H9 (cell line): Measurements from ENCODE around the gene DPP6. TPM values are rescaled to one million over a fixed set of nuclear protein-coding genes. Genes with fewer than 3 reads are reported as not detected.

Source experiments
- DNase-seq: peaks from one replicate; pipeline ENCODE4 v3.0.0-alpha.2; 2017
- H2AFZ ChIP-seq: one replicate; pipeline ENCODE4 v1.6.1; 2013; ENCODE audit warnings: mild to moderate bottlenecking, low read length, control low read depth, moderate library complexity
- H2AK5ac ChIP-seq: 2 replicates; pipeline ENCODE4 v1.6.1; 2013; ENCODE audit warnings: low read length, control low read depth, mixed read lengths; ENCODE audit not compliant: insufficient read length
- H2BK120ac ChIP-seq: one replicate; pipeline ENCODE4 v1.6.1; 2013; ENCODE audit warnings: low read depth, mild to moderate bottlenecking, low read length, control low read depth, inconsistent platforms; ENCODE audit not compliant: poor library complexity, severe bottlenecking
- H2BK12ac ChIP-seq: 2 replicates; pipeline ENCODE4 v1.6.1; 2013; ENCODE audit warnings: low read length, control low read depth, mixed read lengths, low read depth; ENCODE audit not compliant: insufficient read length
- H2BK15ac ChIP-seq: 2 replicates; pipeline ENCODE4 v1.6.1; 2013; ENCODE audit warnings: low read depth, low read length, control low read depth
- H2BK20ac ChIP-seq: one replicate; pipeline ENCODE4 v1.6.1; 2013; ENCODE audit warnings: low read depth, mild to moderate bottlenecking, low read length, control low read depth, inconsistent platforms; ENCODE audit not compliant: poor library complexity, severe bottlenecking
- H2BK5ac ChIP-seq: 2 replicates; pipeline ENCODE4 v1.6.1; 2013; ENCODE audit warnings: low read length, control low read depth, mixed read lengths; ENCODE audit not compliant: insufficient read length
- H3K14ac ChIP-seq: 2 replicates; pipeline ENCODE4 v1.6.1; 2013; ENCODE audit warnings: low read length, control low read depth; ENCODE audit not compliant: insufficient read depth
- H3K18ac ChIP-seq: 2 replicates; pipeline ENCODE4 v1.6.1; 2013; ENCODE audit warnings: low read depth, mild to moderate bottlenecking, mixed read lengths, low read length, control low read depth; ENCODE audit not compliant: insufficient read length
- H3K23ac ChIP-seq: 2 replicates; pipeline ENCODE4 v1.6.1; 2013; ENCODE audit warnings: low read length, control low read depth, mixed read lengths, low read depth; ENCODE audit not compliant: insufficient read length
- H3K23me2 ChIP-seq: 2 replicates; pipeline ENCODE4 v1.6.1; 2013; ENCODE audit warnings: low read depth, mild to moderate bottlenecking, mixed read lengths, low read length, control low read depth; ENCODE audit not compliant: insufficient read length, poor library complexity, severe bottlenecking
- H3K27ac ChIP-seq: 2 replicates; pipeline ENCODE4 v1.5.1; 2013; ENCODE audit warnings: low read length, control low read depth, mixed read lengths, low read depth; ENCODE audit not compliant: insufficient read length
- H3K27me3 ChIP-seq: 2 replicates; pipeline ENCODE4 v1.6.1; 2013; ENCODE audit warnings: low read length, control low read depth, inconsistent platforms; ENCODE audit not compliant: insufficient read depth
- H3K4ac ChIP-seq: 2 replicates; pipeline ENCODE4 v1.6.1; 2013; ENCODE audit warnings: low read depth, mild to moderate bottlenecking, control low read depth, inconsistent platforms, low read length, moderate library complexity
- H3K4me1 ChIP-seq: 2 replicates; pipeline ENCODE4 v1.6.1; 2013; ENCODE audit warnings: low read length, control low read depth, inconsistent platforms; ENCODE audit not compliant: insufficient read depth
- H3K4me2 ChIP-seq: 2 replicates; pipeline ENCODE4 v1.6.1; 2013; ENCODE audit warnings: low read length, control low read depth, mixed read lengths; ENCODE audit not compliant: insufficient read length, insufficient read depth
- H3K56ac ChIP-seq: 2 replicates; pipeline ENCODE4 v1.6.1; 2013; ENCODE audit warnings: low read depth, mild to moderate bottlenecking, mixed read lengths, low read length, control low read depth; ENCODE audit not compliant: insufficient read length
- H3K79me1 ChIP-seq: 2 replicates; pipeline ENCODE4 v1.6.1; 2013; ENCODE audit warnings: low read depth, mild to moderate bottlenecking, moderate library complexity, low read length, control low read depth, inconsistent platforms; ENCODE audit not compliant: insufficient read depth, poor library complexity, severe bottlenecking
- H3K79me2 ChIP-seq: 2 replicates; pipeline ENCODE4 v1.6.1; 2013; ENCODE audit warnings: low read length, control low read depth, inconsistent platforms; ENCODE audit not compliant: insufficient read depth
- H3K9ac ChIP-seq: 2 replicates; pipeline ENCODE4 v1.6.1; 2013; ENCODE audit warnings: low read length, control low read depth, mixed read lengths; ENCODE audit not compliant: insufficient read length; ENCODE audit errors: extremely low read depth
- H3K9me3 ChIP-seq: one replicate; pipeline ENCODE4 v1.6.1; 2013; ENCODE audit warnings: low read depth, low read length, inconsistent platforms; ENCODE audit not compliant: control insufficient read depth
- H3T11ph ChIP-seq: one replicate; pipeline ENCODE4 v1.6.1; 2013; ENCODE audit warnings: mild to moderate bottlenecking, low read length, control low read depth, inconsistent platforms
- H4K20me1 ChIP-seq: one replicate; pipeline ENCODE4 v1.6.1; 2013; ENCODE audit not compliant: control insufficient read depth, insufficient read length, insufficient read depth
- H4K5ac ChIP-seq: 2 replicates; pipeline ENCODE4 v1.6.1; 2013; ENCODE audit warnings: low read depth, mild to moderate bottlenecking, mixed read lengths, low read length, control low read depth; ENCODE audit not compliant: insufficient read length
- H4K8ac ChIP-seq: replicated peaks from 2 replicates; pipeline ENCODE4 v1.6.1; 2013; ENCODE audit warnings: low read length, control low read depth, mixed read lengths, low read depth; ENCODE audit not compliant: insufficient read length
- H4K91ac ChIP-seq: 2 replicates; pipeline ENCODE4 v1.6.1; 2013; ENCODE audit warnings: low read depth, mild to moderate bottlenecking, moderate library complexity, mixed read lengths, low read length, control low read depth; ENCODE audit not compliant: insufficient read length
- H3K27ac Mint-ChIP-seq, 3 experiments: 2 replicates in 2 of 3; 3 replicates in 1 of 3; pipeline ENCODE4 v1.8.0; 2020 to 2021; ENCODE audit warnings: mixed read lengths in 3 of 3, mild to moderate bottlenecking in 1 of 3, moderate library complexity in 1 of 3
- H3K27me3 Mint-ChIP-seq: 2 replicates; pipeline ENCODE4 v1.8.0; 2021; ENCODE audit warnings: low read depth, mild to moderate bottlenecking, moderate library complexity, mixed read lengths
- H3K36me3 Mint-ChIP-seq, 3 experiments: 2 replicates in 2 of 3; 3 replicates in 1 of 3; pipeline ENCODE4 v1.8.0; 2020 to 2021; ENCODE audit warnings: low read depth in 3 of 3, mixed read lengths in 3 of 3; ENCODE audit not compliant: insufficient read depth in 1 of 3
- H3K4me1 Mint-ChIP-seq, 2 experiments: 2 replicates each; pipeline ENCODE4 v1.8.0; 2020; ENCODE audit warnings: mixed read lengths in 2 of 2
- H3K4me3 Mint-ChIP-seq, 2 experiments: 2 replicates in 1 of 2; 3 replicates in 1 of 2; pipeline ENCODE4 v1.8.0; 2020 to 2021; ENCODE audit warnings: mild to moderate bottlenecking in 2 of 2, mixed read lengths in 2 of 2, moderate library complexity in 1 of 2
- H3K9me3 Mint-ChIP-seq, 2 experiments: 2 replicates in 1 of 2; 3 replicates in 1 of 2; pipeline ENCODE4 v1.8.0; 2020; ENCODE audit warnings: mild to moderate bottlenecking in 2 of 2, mixed read lengths in 2 of 2, moderate library complexity in 1 of 2
- CTCF ChIP-seq: fragments of 200-600 bp; sonication (generic); conservative IDR thresholded peaks from 3 replicates; pipeline ENCODE4 v1.8.0; 2021; ENCODE audit warnings: antibody characterized with exemption, mild to moderate bottlenecking
- WGBS: extraction: QIAGEN DNeasy Blood & Tissue Kit; methylation state at CpG from one replicate; pipeline ENCODE4 v1.1.7; 2013; ENCODE audit warnings: missing lambda C conversion rate, low lambda C conversion rate, mixed read lengths; ENCODE audit not compliant: insufficient read length; ENCODE audit errors: extremely low coverage; 5-methylcytosine and 5-hydroxymethylcytosine counted together
- total RNA-seq: library from RNA; stranded (reverse); gene quantifications from 2 replicates; pipeline ENCODE4 v1.2.1, GENCODE V29; 2021

DPP6 gene
- total RNA-seq, 1 experiment from 2014 or later, result 4.5 TPM

- TF ChIP-seq CTCF, result no peak
- H3K4me1 ChIP-seq, result peaks cover 1% of the 10 kb centered on the region; the same call in 1 of the 2 replicates
- peaks cover 10 to 12% of the 10 kb centered on the region in 2 experiments for H3K4me1 Mint-ChIP-seq
- no peak for DNase-seq
- WGBS, result no CpG with 5 or more reads among the region's 3 CpGs
- no peak overlapping the region for H3K56ac ChIP-seq
- no peaks in the 10 kb centered on the region for H3K23me2 ChIP-seq
- no peak overlapping the region for H3T11ph ChIP-seq
- H3K36me3 Mint-ChIP-seq, result peaks cover 2 to 9% (median 4%) of the 10 kb centered on the region in 3 experiments; a peak in 6 of 7 replicates
- H4K20me1 ChIP-seq, result no peaks in the 10 kb centered on the region
- no peak overlapping the region for H4K8ac ChIP-seq
- H3K79me2 ChIP-seq, result no peaks in the 10 kb centered on the region
- H4K91ac ChIP-seq, result no peak overlapping the region
- no peak overlapping the region for H3K27ac ChIP-seq
- no peak overlapping the region for H3K4me2 ChIP-seq
- H3K27ac Mint-ChIP-seq, result no peak overlapping the region
- no peaks in the 10 kb centered on the region for H3K79me1 ChIP-seq
- no peak overlapping the region for H2BK20ac ChIP-seq
- H3K27me3 Mint-ChIP-seq, result peaks cover 2% of the 10 kb centered on the region; the same call in 1 of the 2 replicates
- no peak overlapping the region for H3K4me3 Mint-ChIP-seq
- H4K5ac ChIP-seq, result no peak overlapping the region
- H2AK5ac ChIP-seq, result no peak overlapping the region
- H3K4ac ChIP-seq, result no peak overlapping the region
- no peak overlapping the region for H3K18ac ChIP-seq
- H3K14ac ChIP-seq, result no peak overlapping the region
- H2BK15ac ChIP-seq, result no peak overlapping the region
- no peak overlapping the region for H3K9ac ChIP-seq
- no peak overlapping the region for H3K23ac ChIP-seq
- no peaks in the 10 kb centered on the region for H3K27me3 ChIP-seq
- H2AFZ ChIP-seq, result no peak overlapping the region
- H2BK12ac ChIP-seq, result no peak overlapping the region
- H3K9me3 ChIP-seq, result no peaks in the 10 kb centered on the region
- H2BK120ac ChIP-seq, result no peak overlapping the region
- H2BK5ac ChIP-seq, result no peak overlapping the region
- H3K9me3 Mint-ChIP-seq, result peaks cover 3 to 19% of the 10 kb centered on the region in 2 experiments
Measured at GRCh38 chr7:154633641-154634040, 581.4 kb downstream of the DPP6 start.
